Heart left ventricle (tissue), 16 donors: ENCODE results near the gene OR2T8. TPM values are rescaled to one million over a fixed set of nuclear protein-coding genes. Genes with fewer than 3 reads are reported as not detected.
"Not testable (repeated sequence)": the region's sequence is repeated elsewhere in the genome, so short reads cannot be mapped to it uniquely, and the experiment has no call there.

ENCODE experiments used
- ATAC-seq, 4 donors: fragments of 200-7000 bp; cut with Tn5 transposase; one replicate each; pipeline ENCODE4 v1.9.1; 2020 to 2022; ENCODE audit warnings: moderate library complexity in 4 of 4, mild to moderate bottlenecking in 3 of 4, moderate number of reproducible peaks in 1 of 4
- DNase-seq, 5 donors: peaks; one replicate each; pipeline ENCODE4 v3.0.0-alpha.2; 2020
- H3K27ac ChIP-seq, 12 donors: fragments of 200-600 bp; sonication (generic) in 4 of 12; one replicate each; pipeline versions ENCODE4 v1.5.0 to v1.8.0; 2016 to 2022; ENCODE audit warnings: mild to moderate bottlenecking in 2 of 12
- H3K27me3 ChIP-seq, 9 donors: fragments of 200-600 bp; sonication (generic) in 2 of 9; one replicate each; pipeline versions ENCODE4 v1.5.1 to v1.8.0; 2016 to 2022; ENCODE audit warnings: mild to moderate bottlenecking in 3 of 9
- H3K36me3 ChIP-seq, 9 donors: fragments of 200-600 bp; sonication (generic) in 2 of 9; one replicate each; pipeline versions ENCODE4 v1.5.0 to v1.8.0; 2018 to 2022; ENCODE audit warnings: mild to moderate bottlenecking in 2 of 9
- H3K4me1 ChIP-seq, 12 donors: fragments of 200-600 bp; sonication (generic) in 4 of 12; one replicate each; pipeline versions ENCODE4 v1.5.0 to v1.8.0; 2016 to 2022; ENCODE audit warnings: mild to moderate bottlenecking in 3 of 12
- H3K4me3 ChIP-seq, 12 donors: fragments of 200-600 bp; sonication (generic) in 4 of 12; one replicate each; pipeline versions ENCODE4 v1.5.0 to v1.8.0; 2017 to 2022; ENCODE audit warnings: mild to moderate bottlenecking in 9 of 12, moderate library complexity in 4 of 12
- H3K9me3 ChIP-seq, 12 donors: fragments of 200-600 bp; sonication (generic) in 4 of 12; one replicate each; pipeline versions ENCODE4 v1.5.0 to v1.8.0; 2016 to 2022; ENCODE audit warnings: mild to moderate bottlenecking in 1 of 12
- CTCF ChIP-seq, 12 donors: fragments of 200-600 bp; sonication (generic) in 4 of 12; IDR thresholded peaks; one replicate each; pipeline versions ENCODE4 v1.5.0 to v1.8.0; 2018 to 2022; ENCODE audit warnings: antibody characterized with exemption in 12 of 12, mild to moderate bottlenecking in 5 of 12
- POLR2A ChIP-seq, 2 donors: fragments of 450-650 bp; IDR thresholded peaks; one replicate each; pipeline ENCODE4 v1.6.1; 2017; ENCODE audit warnings: antibody characterized with exemption in 2 of 2, mild to moderate bottlenecking in 2 of 2, moderate library complexity in 2 of 2
- WGBS, 4 donors: extraction: QIAGEN DNeasy Blood & Tissue Kit in 2 of 4; methylation state at CpG; one replicate each; pipeline versions ENCODE4 v1.1.5 to v1.1.7; 2013 to 2018; 5-methylcytosine and 5-hydroxymethylcytosine counted together
- intact Hi-C, 10 donors: fragments of 100-400 bp; cut with DNase I; formaldehyde crosslinking; loops; one replicate each; pipeline versions ENCODE4 v1.11.1 to v1.14.2; 2022
- polyA plus RNA-seq, 2 donors: library from polyadenylated mRNA; stranded (reverse); fragments of 200-250 nt; gene quantifications; one replicate each; pipeline ENCODE4 v1.2.3, GENCODE V29; 2013
- total RNA-seq, 9 donors: library from RNA; depleted of rRNA in 2 of 9; stranded (reverse); fragments of >200 nt in 2 of 9; fragmentation: NEBNext Ultra II Directional in 3 of 9; extraction: Animal tissue kit (Norgen Biotek cat#: 25700) in 3 of 9; gene quantifications; one replicate each; pipeline versions ENCODE4 v1.1.0 to v1.2.4, GENCODE V29; 2016 to 2023
- donor health status: ischemic (EF 13 %, LVEDD 7.1; RV severe dilation, severe dysfunction).
- donor health status: healthy with polysubstance abuse.
- donor health status: DM: no; HTN: yes; CAD: no.
- donor health status: DM: no; HTN: no; CAD: no.
- donor health status: ischemic (EF 25% LVEDD 6.9; RV normal size, moderate dysfunction).
- donor health status: ischemic (EF 25% LVEDD 5.7; RV mildly dilated, moderate dysfunction).
- donor health status: healthy.
- donor health status: DM: yes; HTN: yes; CAD: no.
- donor health status: ischemic (EF 35%, LVEDD 5.7; RV mildly dilated, moderate dysfunction).
- donor health status: nonischemic (EF 11% LVEDD 7.7; RV severe dilation, severe dysfunction).
- donor health status: DM: yes; HTN: yes; CAD: no.
- donor health status: PGD.
- donor health status: ischemic (EF 29% LVEDD 5.4; RV normal size, mild dysfunction).
- donor health status: nonischemic (EF 23%, LVEDD 6.1; RV moderate dilation, normal function).

OR2T8 gene
- total and polyA plus RNA-seq, 11 donors, result not detected

GRCh38 chr1:247936415-247936814 lies 16.4 kb downstream of the OR2T8 start:
- TF ChIP-seq CTCF (IDR thresholded peaks at IDR 0.05) (no peak), POLR2A (IDR thresholded peaks at IDR 0.05) (no peak)
- ATAC-seq, result no peak
- H3K36me3 ChIP-seq, result no peaks in the 10 kb centered on the region
- H3K4me1 ChIP-seq, result no peaks in the 10 kb centered on the region
- peak in 1 of 5 donors; percentile 44 for DNase-seq
- peaks cover 0 to 9% (median 0%) of the 10 kb centered on the region in 12 donors for H3K9me3 ChIP-seq
- peaks cover 0 to 22% (median 0%) of the 10 kb centered on the region in 9 donors for H3K27me3 ChIP-seq
- no peak overlapping the region for H3K4me3 ChIP-seq
- no peak overlapping the region for H3K27ac ChIP-seq
- 89 to 97% (median 93%) methylated on average over 18 of the region's 18 CpGs for WGBS, 4 donors
- intact Hi-C loops, result no loop called here

GRCh38 chr1:247936965-247937734 lies 17.1 kb downstream of the OR2T8 start:
- peak; percentile 22 to 74 (median 50) for DNase-seq
- H3K4me1 ChIP-seq, H3K9me3 ChIP-seq, intact Hi-C loops, H3K36me3 ChIP-seq, H3K27ac ChIP-seq: not testable (repeated sequence)
- Histone ChIP-seq H3K27me3 (peaks cover 0 to 22% (median 0%) of the 10 kb centered on the region in 9 donors), H3K4me3 (peak overlapping the region in 6 of 12 donors; percentile 9 to 54 (median 30))
- peak in 8 of 12 donors; percentile 22 to 67 (median 35) for TF ChIP-seq CTCF (IDR thresholded peaks at IDR 0.05)
- peak in 1 of 2 donors; percentile 21 for TF ChIP-seq POLR2A (IDR thresholded peaks at IDR 0.05)
- 5 to 18% (median 11%) methylated on average over 19 to 44 of the region's 44 CpGs for WGBS, 4 donors
- ATAC-seq, result peak in 3 of 4 donors; percentile 45 to 81 (median 73)

- H3K27me3 ChIP-seq, result peaks cover 0 to 10% (median 0%) of the 10 kb centered on the region in 9 donors
- TF ChIP-seq POLR2A (IDR thresholded peaks at IDR 0.05) (no peak), CTCF (IDR thresholded peaks at IDR 0.05) (no peak)
- H3K4me1 ChIP-seq, result no peaks in the 10 kb centered on the region
- 71 to 83% (median 81%) methylated on average over 6 of the region's 6 CpGs for WGBS, 4 donors
- intact Hi-C loops, result no loop called here
- ATAC-seq (no peak), DNase-seq (no peak)
- H3K27ac ChIP-seq, result no peak overlapping the region
- H3K4me3 ChIP-seq, result no peak overlapping the region
- H3K9me3 ChIP-seq, result peaks cover 0 to 19% (median 3%) of the 10 kb centered on the region in 12 donors
- H3K36me3 ChIP-seq, result no peaks in the 10 kb centered on the region
Measured at GRCh38 chr1:247942624-247943023, 22.6 kb downstream of the OR2T8 start.

GRCh38 chr1:247948558-247948957 lies 28.5 kb downstream of the OR2T8 start, which contains the start of gene OR2L8:
Gene OR2L8, plus strand, starts transcription at chr1:247948858. Its CDS starts 0 bp downstream, at chr1:247948858.
- no peak for DNase-seq
- 72 to 81% (median 77%) methylated on average over 3 of the region's 3 CpGs for WGBS, 4 donors

More at GRCh38 chr1:247948558-247948957, 28.5 kb downstream of the OR2T8 start, which contains the start of gene OR2L8:
- no peaks in the 10 kb centered on the region for H3K27me3 ChIP-seq
- H3K4me1 ChIP-seq, result no peaks in the 10 kb centered on the region
- no peak within 1 kb of the TSS for H3K4me3 ChIP-seq
- intact Hi-C loops, result no loop called here
- no peaks in the 10 kb centered on the region for H3K36me3 ChIP-seq
- H3K27ac ChIP-seq, result no peak within 1 kb of the TSS
- ATAC-seq, result no peak
- H3K9me3 ChIP-seq, result peaks cover 0 to 19% (median 3%) of the 10 kb centered on the region in 12 donors
- TF ChIP-seq POLR2A (IDR thresholded peaks at IDR 0.05) (no peak), CTCF (IDR thresholded peaks at IDR 0.05) (no peak)
